Neural cell (in vitro differentiated cells): Measurements from ENCODE around the gene C3orf62.

Experiments
- EP300 ChIP-seq: fragments of 450-650 bp; conservative IDR thresholded peaks from 2 replicates; pipeline ENCODE4 v1.6.1; 2014; ENCODE audit warnings: antibody characterized with exemption, mild to moderate bottlenecking, moderate library complexity; ENCODE audit not compliant: poor library complexity, severe bottlenecking
- EZH2 ChIP-seq: fragments of 200-600, 300-800 bp; shearing (Covaris generic), sonication (generic); IDR thresholded peaks from 2 replicates; pipeline ENCODE4 v1.6.1; 2014; ENCODE audit warnings: antibody characterized with exemption, low read length, borderline replicate concordance, mild to moderate bottlenecking; ENCODE audit not compliant: insufficient read depth, poor library complexity, severe bottlenecking
- POLR2AphosphoS5 ChIP-seq: IDR thresholded peaks from 2 replicates; pipeline ENCODE4 v1.6.1; 2012
- RAD21 ChIP-seq: fragments of 450-650 bp; conservative IDR thresholded peaks from 2 replicates; pipeline ENCODE4 v1.6.1; 2014; ENCODE audit warnings: antibody characterized with exemption, mild to moderate bottlenecking, moderate library complexity
- SMC3 ChIP-seq: fragments of 450-650 bp; conservative IDR thresholded peaks from 2 replicates; pipeline ENCODE4 v1.6.1; 2014; ENCODE audit warnings: antibody characterized with exemption, mild to moderate bottlenecking, moderate library complexity; ENCODE audit not compliant: poor library complexity
- TAF1 ChIP-seq: IDR thresholded peaks from 2 replicates; pipeline ENCODE4 v1.6.1; 2012; ENCODE audit warnings: low read depth
- TF ChIP-seq, protein P1 (sequence below): fragments of 450-650 bp; IDR thresholded peaks from 2 replicates; pipeline ENCODE4 v1.5.1; 2014; ENCODE audit warnings: antibody characterized with exemption, mild to moderate bottlenecking, moderate library complexity; ENCODE audit not compliant: poor library complexity, severe bottlenecking

DNA sequence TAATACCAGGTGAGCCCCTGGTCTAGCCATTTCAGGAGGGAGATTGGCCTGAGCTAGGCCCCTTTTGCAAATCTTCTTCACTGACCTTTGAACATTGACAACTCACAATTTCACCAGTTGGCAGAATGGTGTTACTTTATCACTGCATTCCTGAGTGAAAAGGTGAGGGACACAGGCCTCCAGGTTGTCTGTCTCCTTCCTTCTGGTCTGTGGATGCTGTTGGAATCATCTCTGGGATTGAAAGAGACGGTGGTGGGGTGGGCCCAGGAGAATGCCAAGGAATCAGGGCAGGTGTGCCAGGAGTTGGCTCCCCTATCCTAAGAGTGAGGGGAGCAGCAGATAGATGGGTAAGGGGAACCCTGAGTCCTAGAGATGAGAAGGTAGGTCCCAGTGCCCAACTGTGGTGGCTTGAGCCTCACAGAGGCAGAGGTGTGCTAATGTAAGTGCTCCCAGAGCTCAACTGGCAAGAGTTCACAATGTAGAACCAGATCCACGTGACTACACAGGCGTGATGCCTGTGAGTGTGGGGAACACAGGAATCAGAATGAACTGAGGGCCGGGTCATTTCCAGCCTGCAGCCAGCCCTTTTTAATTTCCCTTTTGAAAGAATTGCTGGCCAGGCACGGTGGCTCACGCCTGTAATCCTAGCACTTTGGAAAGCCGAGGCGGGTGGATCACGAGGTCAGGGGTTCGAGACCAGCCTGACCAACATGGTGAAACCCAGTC lies 11.2 kb downstream of the C3orf62 start:
- TF ChIP-seq, protein P1, sequence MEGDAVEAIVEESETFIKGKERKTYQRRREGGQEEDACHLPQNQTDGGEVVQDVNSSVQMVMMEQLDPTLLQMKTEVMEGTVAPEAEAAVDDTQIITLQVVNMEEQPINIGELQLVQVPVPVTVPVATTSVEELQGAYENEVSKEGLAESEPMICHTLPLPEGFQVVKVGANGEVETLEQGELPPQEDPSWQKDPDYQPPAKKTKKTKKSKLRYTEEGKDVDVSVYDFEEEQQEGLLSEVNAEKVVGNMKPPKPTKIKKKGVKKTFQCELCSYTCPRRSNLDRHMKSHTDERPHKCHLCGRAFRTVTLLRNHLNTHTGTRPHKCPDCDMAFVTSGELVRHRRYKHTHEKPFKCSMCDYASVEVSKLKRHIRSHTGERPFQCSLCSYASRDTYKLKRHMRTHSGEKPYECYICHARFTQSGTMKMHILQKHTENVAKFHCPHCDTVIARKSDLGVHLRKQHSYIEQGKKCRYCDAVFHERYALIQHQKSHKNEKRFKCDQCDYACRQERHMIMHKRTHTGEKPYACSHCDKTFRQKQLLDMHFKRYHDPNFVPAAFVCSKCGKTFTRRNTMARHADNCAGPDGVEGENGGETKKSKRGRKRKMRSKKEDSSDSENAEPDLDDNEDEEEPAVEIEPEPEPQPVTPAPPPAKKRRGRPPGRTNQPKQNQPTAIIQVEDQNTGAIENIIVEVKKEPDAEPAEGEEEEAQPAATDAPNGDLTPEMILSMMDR = no peak
- TF ChIP-seq SMC3 (no peak), TAF1 (no peak), EZH2 (no peak), EP300 (no peak), RAD21 (no peak), POLR2AphosphoS5 (no peak)
